GM21390 (cell line): ENCODE data around the gene SNX30.

Experiments
- ATAC-seq: cut with Tn5 transposase; IDR thresholded peaks from one replicate; pipeline ENCODE4 v1.9.1; 2021; ENCODE audit not compliant: unreplicated experiment

Gene SNX30

GRCh38 chr9:112782218-112782617 lies 31.7 kb downstream of the SNX30 start:
- no peak for ATAC-seq

GRCh38 chr9:112783551-112783954 lies 33.0 kb downstream of the SNX30 start:
- ATAC-seq = no peak

GRCh38 chr9:112784020-112784785 lies 33.6 kb downstream of the SNX30 start:
- no peak for ATAC-seq

GRCh38 chr9:112785986-112786385 lies 35.4 kb downstream of the SNX30 start:
- ATAC-seq = no peak

GRCh38 chr9:112786829-112787520 lies 36.4 kb downstream of the SNX30 start:
- ATAC-seq = no peak

GRCh38 chr9:112787978-112788377 lies 37.4 kb downstream of the SNX30 start:
- ATAC-seq = no peak

- no peak for ATAC-seq
Observed at GRCh38 chr9:112789473-112789872, 38.9 kb downstream of the SNX30 start.

- ATAC-seq = no peak
Observed at GRCh38 chr9:112789891-112790774, 39.6 kb downstream of the SNX30 start.

- ATAC-seq = no peak
Observed at GRCh38 chr9:112792670-112793069, 42.1 kb downstream of the SNX30 start.

- ATAC-seq = peak; percentile 88
Observed at GRCh38 chr9:112793213-112793810, 42.8 kb downstream of the SNX30 start.

- no peak for ATAC-seq
Observed at GRCh38 chr9:112794731-112795130, 44.2 kb downstream of the SNX30 start.

GRCh38 chr9:112795921-112796320 lies 45.4 kb downstream of the SNX30 start:
- ATAC-seq = no peak

GRCh38 chr9:112796485-112796884 lies 45.9 kb downstream of the SNX30 start:
- no peak for ATAC-seq

GRCh38 chr9:112809351-112809848 lies 58.8 kb downstream of the SNX30 start:
- peak; percentile 98 for ATAC-seq

- no peak for ATAC-seq
Observed at GRCh38 chr9:112809906-112810305, 59.3 kb downstream of the SNX30 start.

GRCh38 chr9:112810696-112811490 lies 60.3 kb downstream of the SNX30 start:
- no peak for ATAC-seq

GRCh38 chr9:112811518-112811917 lies 61.0 kb downstream of the SNX30 start:
- no peak for ATAC-seq

GRCh38 chr9:112815868-112816267 lies 65.3 kb downstream of the SNX30 start:
- ATAC-seq = no peak

- ATAC-seq = peak; percentile 86
Observed at GRCh38 chr9:112817860-112818203, 67.3 kb downstream of the SNX30 start.
